NCI-H524 treated with DMSO at 0.1 percent for 48 hours (cell line): ENCODE data around the gene ACSS3.
"Not testable (repeated sequence)": the region's sequence is repeated elsewhere in the genome, so short reads cannot be mapped to it uniquely, and the experiment has no call there.

Source experiments
- DNase-seq: peaks from one replicate; lab custom pipeline; 2025; lab: John Stamatoyannopoulos, UW

ACSS3 gene

GRCh38 chr12:81167694-81168093, 89.8 kb downstream of the ACSS3 start:
- no peak for DNase-seq

GRCh38 chr12:81168445-81168844, 90.6 kb downstream of the ACSS3 start:
- no peak for DNase-seq

GRCh38 chr12:81170072-81170471, 92.2 kb downstream of the ACSS3 start:
- no peak for DNase-seq

- no peak for DNase-seq
These were observed 95.0 kb downstream of the ACSS3 start for GRCh38 chr12:81172851-81173250.

- DNase-seq: no peak
These were observed 96.8 kb downstream of the ACSS3 start for GRCh38 chr12:81174664-81175063.

- no peak for DNase-seq
These were observed 98.9 kb downstream of the ACSS3 start for GRCh38 chr12:81176796-81177195.

GRCh38 chr12:81181691-81182090, 103.8 kb downstream of the ACSS3 start:
- DNase-seq: no peak

GRCh38 chr12:81187686-81188085, 109.8 kb downstream of the ACSS3 start:
- DNase-seq: no peak

- DNase-seq: no peak
These were observed 118.7 kb downstream of the ACSS3 start for GRCh38 chr12:81196595-81196994.

GRCh38 chr12:81200561-81200960, 122.7 kb downstream of the ACSS3 start:
- not testable (repeated sequence) for DNase-seq

- no peak for DNase-seq
These were observed 125.9 kb downstream of the ACSS3 start for GRCh38 chr12:81203671-81204204.

- no peak for DNase-seq
These were observed 127.5 kb downstream of the ACSS3 start for GRCh38 chr12:81205416-81205815.

- peak; percentile 21 for DNase-seq
These were observed 128.6 kb downstream of the ACSS3 start for GRCh38 chr12:81206429-81206828.

- DNase-seq: no peak
These were observed 129.3 kb downstream of the ACSS3 start for GRCh38 chr12:81207173-81207572.

GRCh38 chr12:81207664-81208063, 129.8 kb downstream of the ACSS3 start:
- DNase-seq: no peak

GRCh38 chr12:81208187-81208911, 130.5 kb downstream of the ACSS3 start:
- no peak for DNase-seq

GRCh38 chr12:81209012-81209411, 131.1 kb downstream of the ACSS3 start:
- no peak for DNase-seq

- not testable (repeated sequence) for DNase-seq
These were observed 131.9 kb downstream of the ACSS3 start for GRCh38 chr12:81209772-81210225.

GRCh38 chr12:81211306-81211705, 133.4 kb downstream of the ACSS3 start:
- no peak for DNase-seq

GRCh38 chr12:81212996-81213696, 135.3 kb downstream of the ACSS3 start:
- DNase-seq: no peak

- DNase-seq: no peak
These were observed 138.9 kb downstream of the ACSS3 start for GRCh38 chr12:81216739-81217138.

- DNase-seq: no peak
These were observed 143.8 kb downstream of the ACSS3 start for GRCh38 chr12:81221681-81222080.
